GM20431 (cell line): ENCODE measurements around the gene SPON1.

Source experiments
- in situ Hi-C: fragments of 300-500 bp; cut with MseI, MboI; formaldehyde crosslinking; loops from one replicate; pipeline ENCODE4 v1.15.0; 2020; ENCODE audit warnings: low sequenced_read_pairs; ENCODE audit not compliant: unreplicated experiment

Gene SPON1

DNA sequence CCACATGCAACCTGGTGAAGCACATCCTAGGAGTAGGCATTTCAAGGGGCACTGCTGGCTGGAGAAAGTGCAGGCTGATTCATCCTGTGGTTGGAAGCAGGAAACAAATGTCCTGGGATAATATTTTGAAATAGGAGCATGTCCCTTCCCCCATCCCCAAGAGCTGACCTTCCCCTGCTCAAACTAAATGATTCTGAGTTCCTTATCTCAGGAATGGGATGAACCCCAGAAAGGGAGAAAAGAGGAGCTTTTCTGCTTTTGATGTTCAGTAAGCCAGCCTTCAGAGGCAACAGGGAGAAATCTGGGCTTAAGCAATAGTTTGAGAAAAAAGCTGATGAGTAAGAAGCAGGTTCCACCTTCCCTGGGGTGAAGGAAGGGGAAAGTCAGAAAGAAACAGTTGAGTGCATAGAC lies 19.5 kb upstream of the SPON1 start:
- in situ Hi-C loops = no loop called here

DNA sequence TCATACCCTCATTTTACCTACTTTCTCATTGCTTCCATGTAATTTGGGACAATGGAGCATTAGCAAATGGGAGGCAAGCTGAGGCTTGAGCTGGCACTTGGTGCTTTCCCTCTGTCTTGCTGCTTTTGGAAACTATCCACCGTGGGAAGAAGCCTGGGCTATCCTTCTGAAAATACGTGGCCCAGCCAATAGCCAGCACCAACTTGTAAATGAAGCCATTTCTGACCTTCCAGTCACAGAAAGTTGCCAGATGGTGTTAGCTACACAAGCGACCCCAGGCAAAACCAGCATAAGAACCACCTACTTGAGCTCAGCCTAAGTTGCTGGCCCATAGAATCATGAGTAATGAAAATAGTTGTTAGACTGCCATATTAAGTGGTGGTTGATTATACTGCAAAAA lies 18.5 kb upstream of the SPON1 start:
- in situ Hi-C loops = no loop called here

DNA sequence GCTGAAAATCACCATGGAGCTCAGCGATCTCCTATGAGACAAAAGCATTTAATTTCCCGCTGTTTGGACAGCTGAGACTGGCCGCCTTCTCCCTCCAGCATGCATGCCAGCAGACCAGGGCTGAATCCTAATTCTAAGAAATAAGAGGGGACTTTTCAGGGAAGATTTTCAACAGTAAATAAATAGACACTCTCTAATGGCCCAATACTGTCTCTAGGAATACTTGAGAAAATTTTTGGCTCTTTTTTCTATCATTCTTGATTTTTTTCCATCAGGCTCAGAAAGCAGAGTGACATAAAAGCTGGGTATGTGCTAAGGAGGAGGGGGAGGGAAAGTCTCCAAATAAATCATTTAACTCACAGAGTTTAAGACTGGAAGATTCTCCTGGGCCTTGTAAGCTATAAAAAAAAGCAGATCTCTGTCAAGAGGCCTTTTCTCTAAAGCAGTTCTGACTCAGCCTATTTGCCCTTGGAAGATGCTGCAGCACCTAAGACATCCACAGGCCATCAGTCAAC lies 17.6 kb upstream of the SPON1 start:
- in situ Hi-C loops = no loop called here

DNA sequence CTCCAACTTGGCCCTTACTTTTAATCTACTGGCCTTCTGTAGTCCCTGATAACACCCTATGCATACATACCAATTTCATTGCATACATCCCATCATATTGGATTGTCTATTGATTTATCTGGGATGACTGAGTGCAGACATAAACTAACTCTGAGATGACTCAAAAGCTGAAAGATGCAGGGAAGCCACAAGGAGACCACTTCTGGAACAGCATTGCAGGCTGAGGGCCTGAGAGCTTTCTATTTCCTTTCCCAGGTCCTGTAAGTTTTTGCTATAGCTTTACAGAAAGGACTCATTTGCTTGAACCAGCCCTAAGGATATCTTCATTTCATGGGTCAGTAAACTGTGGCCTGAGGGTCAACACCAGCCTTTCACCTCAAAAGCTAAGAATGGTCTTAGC lies 15.1 kb upstream of the SPON1 start:
- in situ Hi-C loops = no loop called here

DNA sequence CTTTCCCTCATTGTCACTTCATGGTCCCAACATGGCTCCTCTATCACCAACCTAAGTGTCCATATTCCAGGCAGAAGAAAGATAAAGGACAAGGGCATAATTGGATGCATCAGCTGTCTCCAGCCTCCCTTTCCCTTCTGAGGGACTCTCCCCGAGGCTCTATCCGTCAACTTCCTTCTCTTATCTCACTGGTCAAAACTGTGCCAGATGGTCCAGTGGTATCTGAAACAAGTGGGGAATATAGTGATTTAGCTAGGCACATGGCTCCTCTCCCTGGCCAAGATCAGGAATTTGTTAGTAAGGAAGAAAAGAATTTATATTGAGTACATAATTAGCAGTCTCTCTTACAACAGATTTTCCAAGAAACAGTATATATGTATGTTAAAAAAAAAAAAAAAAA lies 12.6 kb upstream of the SPON1 start:
- in situ Hi-C loops = loop anchor here (10.0 to 25.0 kb wide), 2 partner anchors 295 to 437 kb away; no protein-coding TSS in a partner anchor

DNA sequence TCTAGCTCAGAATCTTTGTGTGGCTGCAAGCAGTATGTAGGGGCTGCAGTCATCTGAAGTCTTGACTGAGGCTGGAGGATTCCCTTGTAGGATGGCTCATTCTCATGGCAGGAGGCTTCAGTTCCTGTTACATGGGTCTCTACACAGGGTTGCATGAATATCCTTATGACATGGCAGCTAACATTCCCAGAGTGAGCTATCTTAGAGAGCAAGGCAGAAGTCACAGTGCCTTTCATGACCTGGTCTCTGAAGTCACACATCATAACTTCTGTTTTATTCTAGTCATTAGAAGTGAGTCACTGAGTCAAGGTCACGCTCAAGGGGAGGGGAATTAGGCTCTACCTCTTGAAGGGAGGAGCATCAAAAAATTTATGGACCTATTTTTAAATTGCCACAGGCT lies 10.3 kb upstream of the SPON1 start:
- in situ Hi-C loops = loop anchor here (10.0 to 25.0 kb wide), 2 partner anchors 293 to 435 kb away; no protein-coding TSS in a partner anchor

DNA sequence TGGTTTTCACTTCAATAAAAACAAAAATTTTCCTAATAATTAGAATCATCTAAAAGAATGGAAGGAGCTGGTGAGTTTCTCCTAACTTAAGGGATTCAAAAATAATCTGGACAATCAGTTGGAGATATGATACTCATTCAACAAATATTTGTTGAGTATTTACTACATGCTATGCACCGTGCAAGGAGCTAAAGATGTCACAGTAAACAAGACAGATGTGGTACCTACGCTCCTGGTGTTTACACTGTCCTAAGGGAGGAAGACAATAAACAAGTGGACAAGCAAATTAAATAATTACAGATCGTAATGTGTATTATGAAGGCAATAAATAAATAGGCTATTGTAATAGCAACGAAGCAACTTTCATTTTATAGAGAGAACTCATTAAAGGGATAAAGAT lies 9.9 kb upstream of the SPON1 start:
- in situ Hi-C loops = loop anchor here (10.0 to 25.0 kb wide), 2 partner anchors 292 to 435 kb away; no protein-coding TSS in a partner anchor

DNA sequence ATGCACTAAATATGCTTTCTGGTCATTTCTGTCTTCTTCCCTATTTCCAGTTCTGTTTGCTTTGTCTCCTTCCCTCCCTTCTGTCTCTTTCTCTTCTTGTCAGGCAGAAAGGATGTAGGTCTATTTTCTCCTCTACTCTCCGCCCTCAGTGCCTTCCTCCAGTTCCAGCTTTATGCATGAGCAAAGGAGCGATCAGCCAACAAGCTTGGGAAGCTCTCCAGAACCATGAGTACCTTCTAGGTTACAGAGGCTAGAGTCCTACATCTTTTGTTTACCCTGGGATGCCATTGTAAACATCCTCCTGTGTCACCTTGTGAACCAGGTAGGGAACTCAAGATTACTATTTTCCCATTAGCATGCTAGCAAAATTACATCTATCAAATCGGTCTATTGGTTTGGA lies 7.9 kb upstream of the SPON1 start:
- in situ Hi-C loops = loop anchor here (10.0 to 25.0 kb wide), 2 partner anchors 290 to 433 kb away; no protein-coding TSS in a partner anchor

DNA sequence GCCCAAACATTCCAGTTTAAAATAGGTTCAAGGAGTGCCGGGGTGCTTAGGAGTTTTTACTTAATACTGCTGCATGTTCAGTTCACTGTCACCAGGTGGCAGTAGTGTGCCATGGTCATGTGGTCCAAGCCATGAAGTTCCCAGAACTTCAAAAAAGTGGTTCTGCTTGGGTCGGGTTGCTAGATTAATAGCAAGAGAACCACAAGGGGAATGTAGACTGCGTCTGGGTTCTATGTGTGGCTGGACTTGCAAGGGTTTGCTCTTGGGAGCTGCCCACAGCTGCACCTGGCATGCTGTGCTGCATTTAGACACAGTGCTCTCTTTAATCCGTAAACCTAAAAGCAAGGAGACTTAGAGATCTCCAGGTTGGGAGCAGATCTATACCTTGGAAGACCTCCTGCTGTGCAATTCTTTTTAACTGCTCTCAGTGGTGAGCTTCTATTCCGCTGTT lies 6.5 kb upstream of the SPON1 start:
- in situ Hi-C loops = loop anchor here (10.0 to 25.0 kb wide), 2 partner anchors 289 to 431 kb away; no protein-coding TSS in a partner anchor

DNA sequence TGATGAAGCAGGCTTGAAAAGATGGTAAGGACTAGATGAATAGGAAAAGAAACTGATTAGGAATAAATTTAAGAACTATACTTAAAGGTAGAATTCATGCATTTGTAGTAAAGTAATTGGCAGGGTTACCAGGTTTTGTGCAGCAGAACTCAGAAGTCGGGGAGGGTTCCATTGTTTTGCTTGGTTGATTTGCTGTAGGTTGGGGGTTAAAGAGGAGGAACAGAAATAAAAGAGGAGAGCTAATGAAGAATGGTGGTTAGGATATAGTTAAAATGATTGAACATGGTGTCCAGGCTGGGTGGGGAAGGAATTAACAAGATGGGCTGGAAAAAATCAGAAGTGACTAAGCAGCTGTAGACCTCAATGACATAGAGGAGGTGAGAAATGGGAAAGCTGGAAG lies 5.5 kb upstream of the SPON1 start:
- in situ Hi-C loops = loop anchor here (10.0 to 25.0 kb wide), 2 partner anchors 288 to 430 kb away; no protein-coding TSS in a partner anchor

DNA sequence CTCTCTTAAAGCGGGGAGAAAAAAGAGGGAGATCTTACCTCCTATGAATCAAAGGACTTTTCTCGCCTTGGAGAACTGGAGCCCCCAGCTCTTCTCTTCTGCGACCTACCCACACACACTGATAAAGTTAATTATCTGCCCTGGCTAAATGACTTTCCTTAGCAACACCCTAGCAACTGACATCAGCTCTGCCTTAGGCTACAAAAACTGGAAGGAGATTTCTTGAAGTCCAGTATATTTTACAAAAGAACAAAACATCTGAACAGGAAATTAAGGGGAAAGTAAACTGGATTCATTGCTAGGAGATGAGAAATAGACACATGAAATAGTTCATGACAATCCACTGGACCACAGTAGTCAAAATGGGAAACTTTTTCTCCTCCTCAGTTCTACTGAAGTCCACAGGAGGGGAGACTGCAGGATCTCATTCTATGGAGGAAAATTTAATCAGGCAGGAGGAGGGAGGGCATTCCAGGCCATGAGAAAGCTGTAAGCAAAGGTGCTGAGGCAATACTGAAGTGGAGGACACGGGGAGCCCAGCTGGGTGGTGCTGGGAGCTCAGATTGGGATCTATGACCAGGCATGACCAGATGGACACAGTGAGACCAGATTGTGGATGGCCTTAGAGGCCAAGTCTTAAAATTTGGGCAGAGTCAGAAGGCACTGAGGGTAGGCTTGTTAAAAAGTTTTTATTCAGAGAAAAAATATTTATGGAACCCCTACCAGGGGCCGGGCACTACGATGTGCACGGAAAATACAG lies 3.7 kb upstream of the SPON1 start:
- in situ Hi-C loops = loop anchor here (10.0 to 25.0 kb wide), 2 partner anchors 286 to 428 kb away; no protein-coding TSS in a partner anchor

DNA sequence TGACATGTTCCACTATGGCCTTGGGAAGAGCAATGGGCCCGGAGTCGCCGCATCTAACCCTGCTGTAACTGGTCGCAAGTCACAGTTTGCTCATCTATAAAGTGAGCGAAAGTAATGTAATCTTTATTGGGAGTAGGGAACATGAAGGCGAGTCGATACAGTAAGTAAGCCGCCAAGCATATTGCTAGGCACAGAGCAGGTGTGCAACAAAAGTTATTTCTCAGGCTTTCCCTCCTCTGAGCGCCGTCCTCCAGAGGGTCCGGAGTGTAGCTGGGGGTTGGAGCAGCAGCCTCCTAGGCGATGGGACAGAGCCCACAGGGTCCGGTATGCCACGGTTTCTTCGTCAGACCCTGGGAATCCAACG lies 343 bp upstream of the SPON1 start:
- in situ Hi-C loops = loop anchor here (25.0 kb wide), 1 partner anchor 425 kb away; no protein-coding TSS in a partner anchor

DNA sequence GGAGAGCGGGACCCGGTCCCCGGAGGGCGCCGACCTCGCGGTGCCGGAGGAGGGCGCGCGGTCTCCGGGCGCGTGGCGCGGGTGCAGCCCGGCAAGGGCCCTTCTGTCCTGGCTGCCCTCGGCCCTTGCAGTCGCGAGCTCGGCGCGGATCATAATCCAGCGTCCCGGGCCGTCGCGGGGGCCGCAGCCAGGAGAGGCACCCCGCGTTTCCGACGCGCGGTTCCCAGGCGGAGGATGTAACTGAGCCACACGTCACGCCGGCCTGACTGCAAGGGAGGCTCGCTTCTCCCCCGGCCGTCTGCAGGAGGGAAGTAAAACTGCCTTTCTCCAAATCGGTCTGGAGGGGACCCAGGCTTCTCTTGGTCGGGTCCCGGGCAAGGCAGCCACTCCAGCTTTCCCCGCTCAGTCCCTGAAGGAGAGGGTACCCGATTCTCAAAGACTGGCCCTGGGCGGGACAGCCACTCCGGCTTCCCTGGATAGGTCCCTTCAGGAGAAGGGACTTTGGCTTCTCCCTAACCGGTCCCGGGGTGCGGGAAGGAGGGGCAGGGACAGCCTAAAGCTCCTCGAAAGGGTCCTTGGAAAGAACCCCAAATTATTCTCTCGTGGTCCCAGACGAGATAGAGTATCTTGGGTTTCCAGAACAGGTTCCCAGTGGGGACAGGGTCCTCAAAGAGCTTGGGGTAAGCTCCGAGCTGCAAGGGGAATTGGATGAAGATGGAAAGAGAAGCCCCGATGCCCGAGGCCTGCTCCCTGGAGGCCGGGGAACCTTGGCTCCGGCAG lies 836 bp downstream of the SPON1 start:
- in situ Hi-C loops = loop anchor here (25.0 kb wide), 1 partner anchor 424 kb away; no protein-coding TSS in a partner anchor

DNA sequence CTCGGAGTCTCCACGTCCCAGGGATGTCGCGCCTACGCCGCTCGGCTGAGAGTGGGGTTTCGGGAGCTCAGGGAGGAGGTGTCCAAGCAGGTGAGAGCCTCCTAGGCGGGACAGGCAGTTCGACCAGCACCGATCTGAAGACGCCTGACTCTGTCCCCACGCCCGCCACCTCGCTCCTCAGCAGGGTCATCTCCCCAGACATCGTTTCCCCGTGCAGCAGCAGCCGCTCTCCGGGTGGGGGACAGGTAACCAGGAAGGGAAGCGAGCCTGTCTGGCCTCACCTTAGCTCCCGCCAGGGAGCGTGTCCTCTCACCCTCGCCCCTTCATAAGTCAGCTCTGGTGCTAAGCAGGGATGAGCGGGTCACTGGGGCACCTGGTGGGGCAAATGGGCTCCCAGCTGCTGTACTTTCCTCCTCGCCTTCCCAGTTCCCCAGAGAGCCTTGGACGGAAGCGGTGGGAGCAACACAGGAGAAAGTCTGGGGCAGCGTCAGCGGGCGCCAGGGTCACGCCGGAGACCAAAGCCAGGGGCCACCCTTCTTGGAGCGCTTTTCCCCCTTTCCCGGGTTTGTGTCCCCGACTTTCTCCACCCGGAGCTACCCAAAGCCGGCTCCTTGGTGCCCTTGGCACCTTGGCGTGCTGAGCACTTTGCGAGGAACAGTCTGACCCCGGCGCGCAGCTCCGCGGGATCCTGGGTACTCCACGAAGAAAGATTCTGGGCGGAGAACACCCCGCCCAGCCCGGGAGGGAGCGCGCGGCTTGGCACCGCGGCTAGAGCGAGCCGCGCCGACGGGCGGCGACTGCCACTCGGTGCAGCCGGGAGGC lies 1.6 kb downstream of the SPON1 start:
- in situ Hi-C loops = loop anchor here (25.0 kb wide), 1 partner anchor 423 kb away; no protein-coding TSS in a partner anchor

DNA sequence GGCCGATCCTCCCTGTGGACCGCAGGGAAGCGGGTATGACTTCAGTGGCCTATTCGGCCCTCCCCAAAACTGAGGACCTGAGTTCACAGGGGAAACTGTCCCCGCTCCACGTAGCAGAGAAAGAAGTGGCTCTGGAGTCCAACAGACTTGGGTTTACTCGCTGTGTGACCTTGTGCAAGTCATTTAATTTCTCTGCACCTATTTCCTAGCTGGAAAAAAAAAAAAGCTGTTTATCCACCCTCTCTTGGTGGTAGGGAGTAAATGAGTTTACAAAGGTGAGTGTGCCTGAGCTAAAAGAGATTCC lies 2.2 kb downstream of the SPON1 start:
- in situ Hi-C loops = loop anchor here (25.0 kb wide), 1 partner anchor 423 kb away; no protein-coding TSS in a partner anchor

DNA sequence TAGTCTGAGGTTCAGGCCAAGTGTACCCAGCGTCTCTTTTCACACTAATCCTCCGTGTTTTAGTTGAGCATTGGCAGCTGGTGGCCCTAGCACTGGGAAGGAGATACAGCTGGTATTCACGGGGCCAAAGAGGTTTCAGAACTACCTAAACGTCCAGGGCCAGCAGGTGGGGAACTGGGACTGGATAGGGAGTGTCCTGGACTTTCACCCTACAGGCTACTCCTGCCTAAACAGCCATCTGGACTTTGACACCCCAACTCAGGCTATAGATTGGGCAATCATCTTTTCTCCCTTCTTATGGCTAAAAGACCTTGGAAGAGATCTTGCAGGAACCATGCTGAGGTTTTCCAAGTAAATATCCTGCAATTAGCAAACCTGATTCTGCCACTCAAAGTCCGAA lies 2.8 kb downstream of the SPON1 start:
- in situ Hi-C loops = loop anchor here (25.0 kb wide), 1 partner anchor 422 kb away; no protein-coding TSS in a partner anchor

DNA sequence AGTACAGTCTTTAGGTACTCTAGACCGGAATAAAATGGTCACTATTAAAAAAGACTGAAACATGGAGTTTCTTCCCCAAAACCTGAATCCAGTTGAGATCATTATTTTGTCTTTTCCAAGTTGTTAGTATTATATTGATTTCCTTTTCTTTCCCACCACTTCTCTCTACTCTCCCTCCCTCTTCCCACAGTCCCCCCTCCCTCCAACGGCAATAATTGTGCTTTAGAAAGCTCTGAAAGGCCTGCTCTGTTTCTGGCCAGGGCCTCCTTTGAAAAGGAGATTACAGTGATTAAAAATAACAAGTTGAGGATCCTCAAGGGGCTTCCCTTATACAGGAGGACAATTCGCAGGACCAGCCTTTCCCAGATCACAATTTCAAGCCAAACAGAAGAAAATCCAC lies 3.5 kb downstream of the SPON1 start:
- in situ Hi-C loops = loop anchor here (25.0 kb wide), 1 partner anchor 421 kb away; no protein-coding TSS in a partner anchor

DNA sequence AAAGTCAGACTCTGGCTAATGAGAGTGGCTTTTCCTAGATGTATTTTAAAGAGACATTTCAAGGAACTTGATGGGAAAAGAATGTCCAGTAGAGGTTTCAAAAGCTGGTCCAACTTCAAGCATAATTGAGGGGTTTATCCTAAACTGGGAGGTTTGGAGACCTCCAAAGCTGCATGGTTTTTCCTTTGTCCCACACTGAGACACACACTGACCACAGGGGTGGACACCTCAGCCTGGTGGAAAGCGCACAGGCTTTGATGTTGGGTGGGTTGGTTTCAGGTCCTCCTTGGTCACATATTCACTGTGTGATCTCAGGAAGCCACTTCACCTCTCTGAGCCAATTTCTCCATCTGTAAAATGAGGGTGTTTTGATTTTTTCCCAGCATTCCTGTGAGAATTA lies 4.0 kb downstream of the SPON1 start:
- in situ Hi-C loops = loop anchor here (25.0 kb wide), 1 partner anchor 421 kb away; no protein-coding TSS in a partner anchor

DNA sequence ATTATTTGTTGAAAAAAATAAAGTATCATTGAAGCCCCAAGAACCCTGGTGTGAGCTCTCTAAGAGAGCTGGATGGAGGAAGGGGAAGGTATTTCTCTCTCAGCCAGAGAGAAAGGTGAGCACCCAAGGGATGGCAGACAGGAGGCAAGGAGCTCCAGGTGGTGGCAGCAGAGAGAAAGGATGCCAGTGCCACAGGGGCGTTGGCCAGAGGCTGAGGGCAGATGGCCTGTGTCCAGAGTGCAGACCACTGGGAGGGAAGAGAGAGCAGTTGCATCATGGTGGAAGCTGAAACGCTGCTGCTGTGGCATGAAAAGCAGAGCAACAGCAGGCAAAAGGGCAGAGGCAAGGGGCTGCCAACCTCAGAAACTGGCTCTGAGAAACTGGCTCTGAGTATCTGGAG lies 8.5 kb downstream of the SPON1 start:
- in situ Hi-C loops = loop anchor here (25.0 kb wide), 1 partner anchor 416 kb away; no protein-coding TSS in a partner anchor
